Nephron progenitor cell (in vitro differentiated cells): ENCODE measurements around the gene MAMDC2.
"Not testable (repeated sequence)": the region's sequence is repeated elsewhere in the genome, so short reads cannot be mapped to it uniquely, and the experiment has no call there.

Experiments
- DNase-seq: peaks from one replicate; pipeline ENCODE4 v3.0.0; 2021
- H3K27ac Mint-ChIP-seq: 2 replicates; pipeline ENCODE4 v1.8.0; 2021; ENCODE audit warnings: mild to moderate bottlenecking, moderate library complexity, mixed read lengths
- H3K27me3 Mint-ChIP-seq: 2 replicates; pipeline ENCODE4 v1.8.0; 2021; ENCODE audit warnings: mild to moderate bottlenecking, low read depth, mixed read lengths; ENCODE audit not compliant: poor library complexity
- H3K36me3 Mint-ChIP-seq: 2 replicates; pipeline ENCODE4 v1.8.0; 2021; ENCODE audit warnings: low read depth, mixed read lengths
- H3K4me1 Mint-ChIP-seq: 2 replicates; pipeline ENCODE4 v1.8.0; 2021; ENCODE audit warnings: mixed read lengths
- H3K4me3 Mint-ChIP-seq: 2 replicates; pipeline ENCODE4 v1.8.0; 2021; ENCODE audit warnings: mild to moderate bottlenecking, moderate library complexity, mixed read lengths
- H3K9me3 Mint-ChIP-seq: 2 replicates; pipeline ENCODE4 v1.8.0; 2021; ENCODE audit warnings: mild to moderate bottlenecking, moderate library complexity, mixed read lengths
- TF ChIP-seq, protein P1 (sequence below): fragments of 200-600 bp; sonication (generic); IDR thresholded peaks from 2 replicates; pipeline ENCODE4 v1.5.0; 2021; ENCODE audit warnings: antibody characterized with exemption

Gene MAMDC2

DNA sequence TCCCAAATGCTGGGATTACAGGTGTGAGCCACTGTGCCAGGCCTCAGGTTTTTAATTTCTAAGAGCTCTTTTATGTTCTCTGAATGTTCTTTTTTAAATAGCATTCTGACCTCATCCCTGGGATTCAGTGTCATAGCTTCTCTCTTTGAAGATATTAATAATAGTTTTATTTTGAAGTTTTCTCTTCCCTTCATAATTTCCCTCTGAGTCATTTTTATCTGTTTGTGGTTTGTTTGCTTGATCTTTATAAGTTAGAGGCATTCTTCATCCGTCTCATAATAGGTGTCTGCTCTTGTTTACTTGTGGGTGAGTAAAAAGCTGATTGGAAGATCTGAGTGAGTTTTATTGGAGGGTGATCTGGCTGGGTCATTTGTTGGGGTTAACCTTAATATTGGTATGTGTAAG is 12.5 kb upstream of the MAMDC2 start:
- Mint-ChIP-seq H3K36me3 (no peaks in the 10 kb centered on the region), H3K27ac (no peak overlapping the region), H3K27me3 (no peaks in the 10 kb centered on the region), H3K4me3 (no peak overlapping the region), H3K9me3 (peaks cover 3% of the 10 kb centered on the region), H3K4me1 (no peaks in the 10 kb centered on the region)
- DNase-seq = no peak
- TF ChIP-seq, protein P1, sequence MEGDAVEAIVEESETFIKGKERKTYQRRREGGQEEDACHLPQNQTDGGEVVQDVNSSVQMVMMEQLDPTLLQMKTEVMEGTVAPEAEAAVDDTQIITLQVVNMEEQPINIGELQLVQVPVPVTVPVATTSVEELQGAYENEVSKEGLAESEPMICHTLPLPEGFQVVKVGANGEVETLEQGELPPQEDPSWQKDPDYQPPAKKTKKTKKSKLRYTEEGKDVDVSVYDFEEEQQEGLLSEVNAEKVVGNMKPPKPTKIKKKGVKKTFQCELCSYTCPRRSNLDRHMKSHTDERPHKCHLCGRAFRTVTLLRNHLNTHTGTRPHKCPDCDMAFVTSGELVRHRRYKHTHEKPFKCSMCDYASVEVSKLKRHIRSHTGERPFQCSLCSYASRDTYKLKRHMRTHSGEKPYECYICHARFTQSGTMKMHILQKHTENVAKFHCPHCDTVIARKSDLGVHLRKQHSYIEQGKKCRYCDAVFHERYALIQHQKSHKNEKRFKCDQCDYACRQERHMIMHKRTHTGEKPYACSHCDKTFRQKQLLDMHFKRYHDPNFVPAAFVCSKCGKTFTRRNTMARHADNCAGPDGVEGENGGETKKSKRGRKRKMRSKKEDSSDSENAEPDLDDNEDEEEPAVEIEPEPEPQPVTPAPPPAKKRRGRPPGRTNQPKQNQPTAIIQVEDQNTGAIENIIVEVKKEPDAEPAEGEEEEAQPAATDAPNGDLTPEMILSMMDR = no peak

DNA sequence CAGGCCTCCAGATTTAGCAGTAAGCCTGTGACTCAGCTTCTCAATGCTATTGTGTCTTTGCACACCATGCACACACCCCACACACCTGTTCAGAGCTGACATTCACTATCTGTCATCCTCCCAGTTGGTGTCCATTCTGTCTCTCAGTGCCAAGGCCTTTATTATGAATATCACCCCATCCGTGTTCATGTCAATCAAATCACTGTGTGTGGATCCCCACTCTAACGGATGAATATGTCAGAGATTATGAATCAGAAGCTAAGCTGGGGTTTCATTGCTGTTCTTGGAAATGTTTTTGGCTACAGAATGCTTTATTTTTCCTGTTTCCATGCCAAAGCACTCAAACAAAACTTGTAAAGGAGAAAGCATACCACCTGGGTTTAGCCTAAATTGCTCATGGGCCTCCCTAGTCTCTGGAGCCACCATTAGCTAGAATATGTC is 9.4 kb upstream of the MAMDC2 start:
- H3K27ac Mint-ChIP-seq = no peak overlapping the region
- no peaks in the 10 kb centered on the region for H3K4me1 Mint-ChIP-seq
- H3K36me3 Mint-ChIP-seq = peaks cover 5% of the 10 kb centered on the region
- H3K27me3 Mint-ChIP-seq = peaks cover 3% of the 10 kb centered on the region
- H3K9me3 Mint-ChIP-seq = peaks cover 6% of the 10 kb centered on the region
- no peak overlapping the region for H3K4me3 Mint-ChIP-seq
- DNase-seq = no peak
- TF ChIP-seq, protein P1 = no peak

DNA sequence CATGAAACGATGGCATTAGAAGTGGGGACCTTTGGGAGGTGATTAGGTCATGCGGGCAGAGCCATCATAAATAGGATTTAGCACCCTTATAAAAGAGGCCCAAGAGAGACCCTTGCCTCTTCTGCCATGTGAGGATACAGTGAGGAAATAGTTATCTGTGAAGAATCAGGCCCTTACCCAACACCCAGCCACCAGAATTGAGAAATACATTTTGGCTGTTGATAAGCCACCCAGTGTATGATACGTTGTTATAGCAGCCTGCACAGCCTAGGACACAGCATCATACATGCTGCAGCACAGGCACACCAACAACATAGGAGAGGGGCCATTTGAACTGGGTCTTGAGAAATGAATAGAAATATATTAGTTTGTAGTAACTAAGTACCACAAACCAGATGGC is 8.0 kb upstream of the MAMDC2 start:
- DNase-seq = no peak
- H3K9me3 Mint-ChIP-seq = peaks cover 6% of the 10 kb centered on the region
- H3K27me3 Mint-ChIP-seq = peaks cover 3% of the 10 kb centered on the region
- no peak overlapping the region for H3K27ac Mint-ChIP-seq
- H3K4me1 Mint-ChIP-seq = no peaks in the 10 kb centered on the region
- H3K36me3 Mint-ChIP-seq = peaks cover 5% of the 10 kb centered on the region
- TF ChIP-seq, protein P1 = no peak
- H3K4me3 Mint-ChIP-seq = no peak overlapping the region

DNA sequence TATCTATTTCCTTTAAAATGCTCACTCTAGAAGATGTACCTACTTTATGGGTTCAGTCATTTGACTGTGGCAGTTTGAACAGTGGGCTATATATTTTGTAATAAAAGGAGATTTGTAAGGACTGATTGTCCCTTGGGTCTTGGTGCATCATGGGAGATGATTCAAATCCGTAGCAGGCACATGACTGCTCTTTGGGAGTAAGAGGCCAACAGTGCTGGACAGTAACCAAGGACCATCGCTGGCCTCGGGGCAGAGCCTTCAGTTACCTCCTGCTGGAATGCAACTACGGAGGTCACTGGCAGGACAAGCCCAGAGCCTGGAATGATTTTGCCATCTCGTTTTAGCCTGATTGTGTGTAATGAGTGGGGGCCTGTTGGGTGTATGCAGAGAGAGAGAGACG is 7.0 kb upstream of the MAMDC2 start:
- TF ChIP-seq, protein P1 = no peak

DNA sequence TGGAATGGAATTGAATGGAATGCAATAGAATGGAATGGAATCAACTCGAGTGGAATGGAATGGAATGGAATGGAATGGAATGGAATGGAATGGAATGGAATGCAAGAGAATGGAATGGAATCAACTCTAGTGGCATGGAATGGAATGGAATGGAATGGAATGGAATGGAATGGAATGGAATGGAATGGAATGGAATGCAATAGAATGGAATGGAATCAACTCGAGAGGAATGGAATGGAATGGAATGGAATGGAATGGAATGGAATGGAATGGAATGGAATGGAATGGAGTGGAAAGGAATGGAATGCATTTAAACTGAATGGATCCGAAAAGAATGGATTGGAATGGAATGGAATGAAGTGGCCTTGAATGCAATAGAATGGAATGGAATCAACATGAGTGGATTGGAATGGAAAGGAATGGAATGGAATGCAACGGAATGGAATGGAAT is 5.5 kb upstream of the MAMDC2 start:
- not testable (repeated sequence) for H3K36me3 Mint-ChIP-seq, H3K27ac Mint-ChIP-seq, DNase-seq, H3K9me3 Mint-ChIP-seq, H3K4me3 Mint-ChIP-seq
- H3K27me3 Mint-ChIP-seq = peaks cover 17% of the 10 kb centered on the region
- peaks cover 11% of the 10 kb centered on the region for H3K4me1 Mint-ChIP-seq

More for the DNA sequence above, 7.0 kb upstream of the MAMDC2 start:
- H3K4me1 Mint-ChIP-seq = no peaks in the 10 kb centered on the region
- peaks cover 6% of the 10 kb centered on the region for H3K9me3 Mint-ChIP-seq
- peaks cover 8% of the 10 kb centered on the region for H3K27me3 Mint-ChIP-seq
- no peak overlapping the region for H3K4me3 Mint-ChIP-seq
- H3K36me3 Mint-ChIP-seq = peaks cover 5% of the 10 kb centered on the region
- H3K27ac Mint-ChIP-seq = no peak overlapping the region
- no peak for DNase-seq

DNA sequence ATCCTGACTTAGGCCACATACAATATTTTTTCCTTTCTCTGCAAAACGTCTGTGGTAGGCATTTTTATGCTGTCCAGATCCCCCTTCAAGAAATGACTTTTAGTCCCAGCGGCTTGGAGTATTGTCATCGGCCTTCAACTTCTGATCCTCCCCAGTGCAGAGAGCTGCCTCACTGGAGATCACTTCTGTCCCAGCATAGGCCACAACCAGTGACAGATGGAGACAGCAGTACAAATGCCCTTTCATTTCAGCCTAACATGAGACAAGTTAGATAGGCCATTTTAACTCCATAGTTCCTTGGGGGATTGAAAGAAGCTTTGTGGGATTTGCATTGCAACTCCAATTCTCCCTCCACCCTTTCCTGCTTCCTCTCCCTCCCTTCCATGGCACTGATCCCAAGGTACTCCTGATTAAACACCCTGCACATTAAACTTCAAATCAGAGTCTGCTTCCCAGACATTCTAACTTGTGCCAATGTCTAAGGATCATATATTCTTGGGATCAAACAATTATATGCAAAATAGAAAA is 3.2 kb upstream of the MAMDC2 start:
- Mint-ChIP-seq H3K9me3 (peaks cover 6% of the 10 kb centered on the region), H3K27ac (no peak overlapping the region), H3K36me3 (peaks cover 5% of the 10 kb centered on the region), H3K27me3 (peaks cover 35% of the 10 kb centered on the region), H3K4me3 (no peak overlapping the region), H3K4me1 (peaks cover 33% of the 10 kb centered on the region)
- TF ChIP-seq, protein P1 = no peak
- DNase-seq = no peak
